Measurements from ENCODE around the gene PSMB1. TPM values are rescaled to one million over a fixed set of nuclear protein-coding genes. Genes with fewer than 3 reads are reported as not detected.

The PSMB1 gene
- total and polyA plus RNA-seq, 4 donors, result 118 to 365 (median 228) TPM

GRCh38 chr6:170490259-170490658, 62.8 kb downstream of the PSMB1 start:
- Histone ChIP-seq H3K36me3 (ENCODE audit: control insufficient read depth in 4 of 4, insufficient read depth in 4 of 4, low read length in 4 of 4) (no peaks in the 10 kb centered on the region), H3K9ac (ENCODE audit: insufficient read depth in 1 of 2, low read length in 2 of 2) (no peak overlapping the region), H3K4me1 (ENCODE audit: control insufficient read depth in 5 of 5, insufficient read depth in 5 of 5, low read length in 5 of 5) (no peaks in the 10 kb centered on the region), H3K27me3 (ENCODE audit: control insufficient read depth in 3 of 3, insufficient read depth in 3 of 3, low read length in 2 of 3) (no peaks in the 10 kb centered on the region), H3K27ac (ENCODE audit: low read depth in 1 of 2, low read length in 1 of 2) (no peak overlapping the region), H3K9me3 (ENCODE audit: control insufficient read depth in 4 of 4, insufficient read depth in 3 of 4, low read length in 3 of 4) (no peaks in the 10 kb centered on the region), H3K4me3 (no peak overlapping the region)
- WGBS, 2 donors, result 76 to 85% methylated on average over 4 of the region's 4 CpGs
- no peak for TF ChIP-seq CTCF (IDR thresholded peaks at IDR 0.05; ENCODE audit: control extremely low read depth, extremely low read depth)
- DNase-seq (no peak), ATAC-seq (ENCODE audit: insufficient read depth, low FRiP score) (no peak)

GRCh38 chr6:170489836-170490235, 63.3 kb downstream of the PSMB1 start:
- Histone ChIP-seq H3K27me3 (ENCODE audit: control insufficient read depth in 3 of 3, insufficient read depth in 3 of 3, low read length in 2 of 3) (no peaks in the 10 kb centered on the region), H3K4me3 (no peak overlapping the region), H3K9ac (ENCODE audit: insufficient read depth in 1 of 2, low read length in 2 of 2) (no peak overlapping the region), H3K27ac (ENCODE audit: low read depth in 1 of 2, low read length in 1 of 2) (no peak overlapping the region), H3K36me3 (ENCODE audit: control insufficient read depth in 4 of 4, insufficient read depth in 4 of 4, low read length in 4 of 4) (no peaks in the 10 kb centered on the region), H3K9me3 (ENCODE audit: control insufficient read depth in 4 of 4, insufficient read depth in 3 of 4, low read length in 3 of 4) (no peaks in the 10 kb centered on the region), H3K4me1 (ENCODE audit: control insufficient read depth in 5 of 5, insufficient read depth in 5 of 5, low read length in 5 of 5) (no peaks in the 10 kb centered on the region)
- DNase-seq (no peak), ATAC-seq (ENCODE audit: insufficient read depth, low FRiP score) (no peak)
- 80 to 83% methylated on average over 3 of the region's 3 CpGs for WGBS, 2 donors
- TF ChIP-seq CTCF (IDR thresholded peaks at IDR 0.05; ENCODE audit: control extremely low read depth, extremely low read depth), result no peak

DNA sequence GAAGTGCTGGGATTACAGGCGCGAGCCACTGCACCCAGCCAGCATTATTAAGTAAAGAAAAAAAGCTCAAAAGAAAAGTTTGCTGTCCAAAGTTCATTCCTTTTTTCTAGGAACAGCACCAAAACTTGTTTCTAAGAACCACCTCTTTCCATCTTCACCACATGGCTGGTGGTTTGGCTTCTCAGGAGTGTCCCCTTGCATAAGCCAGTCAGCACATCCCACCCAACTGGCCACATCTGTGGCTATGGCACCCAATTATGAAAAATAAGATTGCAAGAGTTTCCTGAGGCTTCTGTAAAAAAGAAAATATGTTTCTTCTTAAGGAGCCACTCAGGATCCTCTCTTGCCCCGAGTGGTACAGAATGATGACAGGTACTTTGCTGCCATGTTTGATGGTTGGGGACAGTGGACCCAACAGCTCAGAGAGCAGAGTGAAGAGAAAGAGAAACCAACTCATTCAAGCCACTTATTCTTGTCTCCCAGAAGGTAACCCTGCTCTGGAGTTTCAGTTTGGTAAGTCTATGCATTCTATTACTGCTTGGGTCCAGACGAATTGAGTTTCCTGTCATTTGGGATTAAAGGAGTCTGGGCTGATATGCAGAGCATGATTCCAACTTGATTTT, 65.3 kb downstream of the PSMB1 start:
- Histone ChIP-seq H3K27me3 (ENCODE audit: control insufficient read depth in 3 of 3, insufficient read depth in 3 of 3, low read length in 2 of 3) (no peaks in the 10 kb centered on the region), H3K27ac (ENCODE audit: low read depth in 1 of 2, low read length in 1 of 2) (no peak overlapping the region), H3K9ac (ENCODE audit: insufficient read depth in 1 of 2, low read length in 2 of 2) (no peak overlapping the region), H3K9me3 (ENCODE audit: control insufficient read depth in 4 of 4, insufficient read depth in 3 of 4, low read length in 3 of 4) (no peaks in the 10 kb centered on the region), H3K4me3 (no peak overlapping the region), H3K36me3 (ENCODE audit: control insufficient read depth in 4 of 4, insufficient read depth in 4 of 4, low read length in 4 of 4) (no peaks in the 10 kb centered on the region), H3K4me1 (ENCODE audit: control insufficient read depth in 5 of 5, insufficient read depth in 5 of 5, low read length in 5 of 5) (no peaks in the 10 kb centered on the region)
- no peak for TF ChIP-seq CTCF (IDR thresholded peaks at IDR 0.05; ENCODE audit: control extremely low read depth, extremely low read depth)
- ATAC-seq (ENCODE audit: insufficient read depth, low FRiP score) (no peak), DNase-seq (no peak)
- 79 to 86% methylated on average over 4 of the region's 4 CpGs for WGBS, 2 donors

- TF ChIP-seq CTCF (IDR thresholded peaks at IDR 0.05; ENCODE audit: control extremely low read depth, extremely low read depth), result no peak
- no peak for ATAC-seq (ENCODE audit: insufficient read depth, low FRiP score)
These were observed 67.9 kb downstream of the PSMB1 start for GRCh38 chr6:170485159-170485558.

More at GRCh38 chr6:170485159-170485558, 67.9 kb downstream of the PSMB1 start:
- Histone ChIP-seq H3K36me3 (ENCODE audit: control insufficient read depth in 4 of 4, insufficient read depth in 4 of 4, low read length in 4 of 4) (no peaks in the 10 kb centered on the region), H3K4me3 (no peak overlapping the region), H3K4me1 (ENCODE audit: control insufficient read depth in 5 of 5, insufficient read depth in 5 of 5, low read length in 5 of 5) (peaks cover 0 to 20% (median 1%) of the 10 kb centered on the region in 5 donors), H3K27ac (ENCODE audit: low read depth in 1 of 2, low read length in 1 of 2) (no peak overlapping the region), H3K27me3 (ENCODE audit: control insufficient read depth in 3 of 3, insufficient read depth in 3 of 3, low read length in 2 of 3) (no peaks in the 10 kb centered on the region), H3K9ac (ENCODE audit: insufficient read depth in 1 of 2, low read length in 2 of 2) (no peak overlapping the region), H3K9me3 (ENCODE audit: control insufficient read depth in 4 of 4, insufficient read depth in 3 of 4, low read length in 3 of 4) (no peaks in the 10 kb centered on the region)
- 84 to 87% methylated on average over 5 of the region's 5 CpGs for WGBS, 2 donors
- DNase-seq, result no peak

All from lung (tissue), 12 donors.